Thyroid gland (tissue), 4 donors: ENCODE results near the gene KLK2. TPM values are rescaled to one million over a fixed set of nuclear protein-coding genes. Genes with fewer than 3 reads are reported as not detected.

Experiments used
- DNase-seq, 2 donors: peaks; one replicate each; pipeline ENCODE4 v3.0.0-alpha.2; 2019
- H3K27ac ChIP-seq, 3 donors: fragments of 200-600 bp; sonication (generic); 1 replicate in 2 of 3; 2 replicates in 1 of 3; pipeline ENCODE4 v1.5.1; 2016 to 2019; ENCODE audit warnings: mild to moderate bottlenecking in 1 of 3, moderate library complexity in 1 of 3
- H3K27me3 ChIP-seq: fragments of 200-600 bp; sonication (generic); one replicate; pipeline ENCODE4 v1.5.1; 2019
- H3K36me3 ChIP-seq, 2 donors: fragments of 200-600 bp; sonication (generic); one replicate each; pipeline ENCODE4 v1.5.1; 2016 to 2019
- H3K4me1 ChIP-seq, 2 donors: fragments of 200-600 bp; sonication (generic); one replicate each; pipeline ENCODE4 v1.5.1; 2017 to 2019
- H3K4me3 ChIP-seq, 3 donors: fragments of 200-600 bp; sonication (generic); replicated peaks in 1 of 3; 1 replicate in 2 of 3; 2 replicates in 1 of 3; pipeline ENCODE4 v1.5.1; 2016; ENCODE audit warnings: mild to moderate bottlenecking in 1 of 3
- H3K9me3 ChIP-seq: fragments of 200-600 bp; sonication (generic); one replicate; pipeline ENCODE4 v1.5.1; 2017
- POLR2A ChIP-seq, 2 donors: fragments of 450-650 bp; IDR thresholded peaks; one replicate each; pipeline ENCODE4 v1.6.1; 2017; ENCODE audit warnings: antibody characterized with exemption in 2 of 2, mild to moderate bottlenecking in 2 of 2, moderate library complexity in 1 of 2
- WGBS, 2 donors: methylation state at CpG; one replicate each; pipeline ENCODE4 v1.1.5; 2017; 5-methylcytosine and 5-hydroxymethylcytosine counted together
- intact Hi-C: fragments of 100-400 bp; cut with DNase I; formaldehyde crosslinking; loops from one replicate; pipeline ENCODE4 v1.15.1; 2023
- total RNA-seq, 4 donors: library from RNA; depleted of rRNA; stranded (reverse); fragments of >200 nt; gene quantifications; one replicate each; pipeline ENCODE4 v1.2.3, GENCODE V29; 2016
- TF ChIP-seq, protein P1 (sequence below), 6 experiments: fragments of 200-600 bp in 3 of 6; fragments of 450-650 bp in 3 of 6; sonication (generic) in 3 of 6; IDR thresholded peaks; one replicate each; pipeline ENCODE4 v1.5.1; 2016 to 2019; ENCODE audit warnings: antibody characterized with exemption in 6 of 6, mild to moderate bottlenecking in 2 of 6, inconsistent platforms in 1 of 6, moderate library complexity in 1 of 6

Gene KLK2
- total RNA-seq, 4 donors from 2014 or later, result 2.8 to 11.0 (median 5.0) TPM

DNA sequence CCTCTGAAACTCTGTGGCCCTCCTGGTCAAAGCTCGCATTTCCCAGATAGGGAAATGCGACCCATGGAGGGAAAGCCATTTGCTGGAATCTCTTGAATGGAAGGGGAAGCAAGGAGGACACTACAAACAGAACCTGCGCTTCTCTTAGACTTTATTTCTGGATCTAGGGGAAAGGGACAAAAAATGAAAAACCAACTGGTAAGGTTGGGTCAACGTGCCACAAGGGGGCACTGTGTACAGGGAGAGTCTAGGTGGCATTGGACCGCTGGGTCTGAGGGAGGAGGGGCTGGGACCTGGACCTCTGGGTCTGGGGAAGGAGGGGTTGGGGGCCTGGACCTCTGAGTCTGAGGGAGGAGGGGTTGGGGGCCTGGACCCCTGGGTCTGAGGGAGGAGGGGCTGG lies 33.0 kb downstream of the KLK2 start:
- Histone ChIP-seq H3K27me3 (no peaks in the 10 kb centered on the region), H3K9me3 (no peaks in the 10 kb centered on the region), H3K4me3 (no peak overlapping the region), H3K4me1 (peaks cover 6 to 8% of the 10 kb centered on the region in 2 donors), H3K36me3 (no peaks in the 10 kb centered on the region), H3K27ac (no peak overlapping the region)
- TF ChIP-seq, protein P1, sequence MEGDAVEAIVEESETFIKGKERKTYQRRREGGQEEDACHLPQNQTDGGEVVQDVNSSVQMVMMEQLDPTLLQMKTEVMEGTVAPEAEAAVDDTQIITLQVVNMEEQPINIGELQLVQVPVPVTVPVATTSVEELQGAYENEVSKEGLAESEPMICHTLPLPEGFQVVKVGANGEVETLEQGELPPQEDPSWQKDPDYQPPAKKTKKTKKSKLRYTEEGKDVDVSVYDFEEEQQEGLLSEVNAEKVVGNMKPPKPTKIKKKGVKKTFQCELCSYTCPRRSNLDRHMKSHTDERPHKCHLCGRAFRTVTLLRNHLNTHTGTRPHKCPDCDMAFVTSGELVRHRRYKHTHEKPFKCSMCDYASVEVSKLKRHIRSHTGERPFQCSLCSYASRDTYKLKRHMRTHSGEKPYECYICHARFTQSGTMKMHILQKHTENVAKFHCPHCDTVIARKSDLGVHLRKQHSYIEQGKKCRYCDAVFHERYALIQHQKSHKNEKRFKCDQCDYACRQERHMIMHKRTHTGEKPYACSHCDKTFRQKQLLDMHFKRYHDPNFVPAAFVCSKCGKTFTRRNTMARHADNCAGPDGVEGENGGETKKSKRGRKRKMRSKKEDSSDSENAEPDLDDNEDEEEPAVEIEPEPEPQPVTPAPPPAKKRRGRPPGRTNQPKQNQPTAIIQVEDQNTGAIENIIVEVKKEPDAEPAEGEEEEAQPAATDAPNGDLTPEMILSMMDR (IDR thresholded peaks at IDR 0.05), result peak in 3 of 6 experiments; percentile 30 to 43 (median 38)
- no peak for TF ChIP-seq POLR2A (IDR thresholded peaks at IDR 0.05)
- WGBS, 2 donors, result 25 to 28% methylated on average over 5 of the region's 5 CpGs
- peak; percentile 47 to 65 for DNase-seq
- intact Hi-C loops, result no loop called here

DNA sequence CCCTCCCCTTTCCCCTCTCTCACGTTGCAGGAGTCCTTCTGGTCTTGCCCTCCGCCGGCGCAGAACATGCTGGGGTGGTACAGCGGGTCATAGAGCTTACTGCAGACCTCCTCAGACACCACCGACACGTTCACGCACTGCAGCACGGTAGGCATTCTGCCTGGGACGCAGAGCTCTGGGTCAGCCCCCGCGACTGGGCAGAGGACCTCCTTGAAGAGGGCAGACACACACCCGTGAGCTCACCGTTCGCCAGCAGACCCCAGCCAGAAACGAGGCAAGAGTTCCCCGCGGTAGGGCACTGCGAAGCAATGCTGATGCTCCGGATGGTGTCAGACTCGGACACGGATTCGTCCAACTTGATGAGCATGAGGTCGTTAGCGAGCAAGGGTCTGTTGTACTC lies 35.1 kb downstream of the KLK2 start:
- DNase-seq, result no peak
- peaks cover 6 to 12% of the 10 kb centered on the region in 2 donors for H3K4me1 ChIP-seq
- H3K4me3 ChIP-seq, result no peak overlapping the region
- no peaks in the 10 kb centered on the region for H3K9me3 ChIP-seq
- no peaks in the 10 kb centered on the region for H3K27me3 ChIP-seq
- TF ChIP-seq, protein P1 (IDR thresholded peaks at IDR 0.05), result no peak
- no peak for TF ChIP-seq POLR2A (IDR thresholded peaks at IDR 0.05)
- no peaks in the 10 kb centered on the region for H3K36me3 ChIP-seq
- H3K27ac ChIP-seq, result no peak overlapping the region
- intact Hi-C loops, result no loop called here
- WGBS, 2 donors, result 57 to 62% methylated on average over 19 to 25 of the region's 25 CpGs

DNA sequence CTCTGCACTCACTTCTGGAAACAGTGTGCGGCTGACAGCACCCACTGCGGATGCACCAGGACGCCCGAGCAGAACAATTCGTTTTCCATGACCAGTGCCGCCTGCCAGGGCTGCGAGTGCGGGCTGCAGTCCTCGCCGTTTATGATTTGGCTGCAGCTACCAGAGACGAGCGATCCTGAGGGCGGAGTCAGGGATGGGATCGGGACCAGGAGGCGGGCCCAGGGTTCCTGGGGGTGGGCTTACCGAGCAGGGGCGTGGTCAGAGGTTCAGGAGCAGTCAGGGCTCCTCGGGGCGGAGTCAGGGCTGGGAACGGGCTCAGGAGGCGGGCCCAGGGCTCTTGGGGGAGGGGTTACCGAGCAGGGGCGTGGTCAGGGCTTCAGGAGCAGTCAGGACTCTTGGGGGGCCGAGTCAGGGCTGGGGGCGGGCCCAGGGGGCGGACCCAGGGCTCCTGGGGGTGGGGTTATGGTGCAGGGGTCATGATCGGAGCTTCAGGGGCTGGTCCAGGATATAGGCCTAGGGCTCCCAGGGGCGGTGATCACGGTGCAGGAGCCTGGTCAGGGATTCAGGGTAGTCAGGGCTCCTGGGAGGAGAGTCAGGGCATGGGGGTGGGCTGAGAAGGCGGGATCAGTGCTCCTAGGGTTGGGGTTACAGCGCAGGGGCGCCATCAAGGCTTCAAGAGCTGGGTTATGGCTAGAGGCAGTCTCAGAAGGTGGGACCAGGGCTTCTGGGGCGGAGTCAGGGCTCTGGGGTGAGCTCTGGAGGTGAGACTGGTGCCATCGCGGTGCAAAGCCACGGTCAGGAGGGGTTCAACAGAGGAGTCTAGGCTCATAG lies 36.2 kb downstream of the KLK2 start:
- 4 to 8% methylated on average over 22 to 26 of the region's 36 CpGs for WGBS, 2 donors
- DNase-seq, result peak; percentile 76
- peak overlapping the region in 1 of 3 donors; percentile 17 for H3K4me3 ChIP-seq
- peak in 1 of 2 donors; percentile 31 for TF ChIP-seq POLR2A (IDR thresholded peaks at IDR 0.05)
- TF ChIP-seq, protein P1 (IDR thresholded peaks at IDR 0.05), result no peak
- H3K27me3 ChIP-seq, result no peaks in the 10 kb centered on the region
- intact Hi-C loops, result no loop called here
- no peaks in the 10 kb centered on the region for H3K36me3 ChIP-seq
- H3K4me1 ChIP-seq, result peaks cover 6 to 12% of the 10 kb centered on the region in 2 donors
- no peaks in the 10 kb centered on the region for H3K9me3 ChIP-seq
- no peak overlapping the region for H3K27ac ChIP-seq

DNA sequence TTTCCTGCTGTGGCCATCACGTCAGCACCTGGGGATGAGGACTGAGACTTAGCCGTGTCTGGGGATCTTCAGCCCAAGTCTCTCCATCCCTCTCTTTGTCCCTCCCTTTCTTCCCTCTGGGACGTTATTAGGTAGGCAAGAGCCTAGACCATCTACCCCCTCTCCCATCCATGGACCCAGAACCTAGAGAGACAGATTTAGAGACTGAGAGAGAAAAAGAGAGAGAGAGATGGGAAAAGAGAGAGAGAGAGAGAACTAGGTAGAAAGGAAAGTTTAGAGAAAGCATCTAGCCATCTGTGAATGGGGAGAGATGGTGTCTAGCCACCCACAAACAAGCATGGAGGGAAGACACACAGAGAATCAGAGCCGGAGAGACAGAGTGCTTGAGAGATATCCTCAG lies 37.5 kb downstream of the KLK2 start:
- TF ChIP-seq, protein P1 (IDR thresholded peaks at IDR 0.05), result no peak
- no peak for TF ChIP-seq POLR2A (IDR thresholded peaks at IDR 0.05)
- Histone ChIP-seq H3K27me3 (no peaks in the 10 kb centered on the region), H3K9me3 (no peaks in the 10 kb centered on the region), H3K36me3 (no peaks in the 10 kb centered on the region), H3K4me1 (peaks cover 6 to 12% of the 10 kb centered on the region in 2 donors), H3K27ac (no peak overlapping the region), H3K4me3 (no peak overlapping the region)
- DNase-seq, result no peak
- WGBS, 2 donors, result 57 to 67% methylated on average over 4 of the region's 4 CpGs
- intact Hi-C loops, result no loop called here
